Psoas muscle (tissue), 8 donors: ENCODE results near the gene RCOR1. TPM values are rescaled to one million over a fixed set of nuclear protein-coding genes. Genes with fewer than 3 reads are reported as not detected.

ENCODE experiments used
- ATAC-seq, 4 donors: fragments of 200-7000 bp; cut with Tn5 transposase; one replicate each; pipeline ENCODE4 v1.9.1; 2020; ENCODE audit warnings: moderate library complexity in 3 of 4, mild to moderate bottlenecking in 2 of 4
- DNase-seq, 2 donors: peaks; one replicate each; pipeline ENCODE4 v3.0.0-alpha.2; 2020
- H3K27ac ChIP-seq: fragments of 200-600 bp; one replicate; pipeline ENCODE4 v1.8.0; 2022
- H3K27me3 ChIP-seq, 3 donors: fragments of 200-600 bp in 1 of 3; one replicate each; pipeline versions ENCODE4 v1.6.1 to v1.8.0; 2013 to 2022; ENCODE audit warnings: low read length in 2 of 3, mild to moderate bottlenecking in 2 of 3, moderate library complexity in 1 of 3; ENCODE audit not compliant: insufficient read depth in 3 of 3
- H3K36me3 ChIP-seq, 2 donors: fragments of 200-600 bp in 1 of 2; one replicate each; pipeline versions ENCODE4 v1.6.1 to v1.8.0; 2013 to 2022; ENCODE audit warnings: low read depth in 1 of 2, mild to moderate bottlenecking in 1 of 2, moderate library complexity in 1 of 2; ENCODE audit not compliant: insufficient read depth in 1 of 2
- H3K4me1 ChIP-seq: fragments of 200-600 bp; one replicate; pipeline ENCODE4 v1.8.0; 2022
- H3K4me3 ChIP-seq: fragments of 200-600 bp; one replicate; pipeline ENCODE4 v1.8.0; 2022; ENCODE audit warnings: mild to moderate bottlenecking
- H3K9me3 ChIP-seq: fragments of 200-600 bp; one replicate; pipeline ENCODE4 v1.8.0; 2022
- CTCF ChIP-seq: fragments of 200-600 bp; IDR thresholded peaks from one replicate; pipeline ENCODE4 v1.8.0; 2022; ENCODE audit warnings: antibody characterized with exemption
- WGBS, 3 donors: extraction: QIAGEN DNeasy Blood & Tissue Kit; methylation state at CpG; one replicate each; pipeline versions ENCODE4 v1.1.6 to v1.1.7; 2013; 5-methylcytosine and 5-hydroxymethylcytosine counted together
- intact Hi-C, 2 donors: fragments of 100-400 bp; cut with DNase I; formaldehyde crosslinking; loops; one replicate each; pipeline versions ENCODE4 v1.11.0 to v1.14.2; 2022
- polyA plus RNA-seq, 3 donors: library from polyadenylated mRNA; stranded (reverse); fragments of 200-250 nt; gene quantifications; one replicate each; pipeline ENCODE4 v1.2.3, GENCODE V29; 2013
- total RNA-seq, 4 donors: library from RNA; stranded (reverse); fragmentation: NEBNext Ultra II Directional in 2 of 4; extraction: Animal tissue kit (Norgen Biotek cat#: 25700) in 2 of 4; gene quantifications; one replicate each; pipeline versions ENCODE4 v1.2.1 to v1.2.4, GENCODE V29; 2021 to 2023
- donor health status: healthy with polysubstance abuse.
- donor health status: DM: no; HTN: no; CAD: no; lungs with moderate emphysema.
- donor health status: Bipolar disorder and iron deficiency.
- donor health status: healthy.
- donor health status: DM: yes; HTN: yes; CAD: no.
- donor health status: DM: no; HTN: no; CAD: no.
- donor health status: DM: no; HTN: no; CAD: no.
- donor health status: DM: yes; HTN: yes; CAD: no.

RCOR1 gene
- total and polyA plus RNA-seq, 7 donors = 6.0 to 17.7 (median 14.3) TPM

GRCh38 chr14:102749393-102750305, 157.2 kb downstream of the RCOR1 start:
- TF ChIP-seq CTCF = no peak
- 77 to 82% (median 78%) methylated on average over 32 to 33 of the region's 33 CpGs for WGBS, 3 donors
- no peak overlapping the region for H3K27ac ChIP-seq

GRCh38 chr14:102750376-102750775, 157.9 kb downstream of the RCOR1 start:
- ATAC-seq = no peak
- 93 to 94% (median 94%) methylated on average over 14 of the region's 14 CpGs for WGBS, 3 donors
- no peaks in the 10 kb centered on the region for H3K36me3 ChIP-seq
- H3K27me3 ChIP-seq = no peaks in the 10 kb centered on the region
- intact Hi-C loops = no loop called here
- H3K4me3 ChIP-seq = no peak overlapping the region
- no peaks in the 10 kb centered on the region for H3K9me3 ChIP-seq
- H3K27ac ChIP-seq = no peak overlapping the region
- TF ChIP-seq CTCF = no peak
- no peaks in the 10 kb centered on the region for H3K4me1 ChIP-seq
- DNase-seq = no peak

More at GRCh38 chr14:102749393-102750305, 157.2 kb downstream of the RCOR1 start:
- Histone ChIP-seq H3K4me1 (no peaks in the 10 kb centered on the region), H3K9me3 (no peaks in the 10 kb centered on the region), H3K36me3 (no peaks in the 10 kb centered on the region), H3K4me3 (no peak overlapping the region), H3K27me3 (no peaks in the 10 kb centered on the region)
- intact Hi-C loops = no loop called here
- DNase-seq (no peak), ATAC-seq (no peak)

- ATAC-seq = no peak
- Histone ChIP-seq H3K4me1 (no peaks in the 10 kb centered on the region), H3K27me3 (no peaks in the 10 kb centered on the region), H3K27ac (no peak overlapping the region), H3K4me3 (no peak overlapping the region), H3K9me3 (no peaks in the 10 kb centered on the region), H3K36me3 (no peaks in the 10 kb centered on the region)
- no peak for DNase-seq
- TF ChIP-seq CTCF = no peak
- intact Hi-C loops = no loop called here
- WGBS, 3 donors = 88 to 89% (median 89%) methylated on average over 12 to 16 of the region's 16 CpGs
Observed at GRCh38 chr14:102751088-102751487, 158.6 kb downstream of the RCOR1 start.

GRCh38 chr14:102752239-102752847, 159.9 kb downstream of the RCOR1 start:
- TF ChIP-seq CTCF = no peak
- no peak for DNase-seq
- H3K4me1 ChIP-seq = no peaks in the 10 kb centered on the region
- no peaks in the 10 kb centered on the region for H3K36me3 ChIP-seq
- H3K4me3 ChIP-seq = no peak overlapping the region
- 87 to 90% (median 88%) methylated on average over 10 to 14 of the region's 14 CpGs for WGBS, 3 donors
- H3K27me3 ChIP-seq = no peaks in the 10 kb centered on the region
- H3K9me3 ChIP-seq = no peaks in the 10 kb centered on the region
- ATAC-seq = no peak
- intact Hi-C loops = no loop called here
- H3K27ac ChIP-seq = no peak overlapping the region
